GM12801 (cell line): ENCODE data around the gene NEK3.

Experiments
- CTCF ChIP-seq: IDR thresholded peaks from one replicate; pipeline ENCODE4 v1.5.1; 2011; ENCODE audit warnings: control low read depth; ENCODE audit not compliant: insufficient read length; ENCODE audit errors: extremely low read depth

Gene NEK3

GRCh38 chr13:52112591-52112990 is 46.8 kb downstream of the NEK3 start:
- TF ChIP-seq CTCF: no peak

GRCh38 chr13:52109116-52109670 is 50.2 kb downstream of the NEK3 start:
- TF ChIP-seq CTCF: no peak

GRCh38 chr13:52105841-52106240 is 53.6 kb downstream of the NEK3 start:
- no peak for TF ChIP-seq CTCF

GRCh38 chr13:52104624-52105023 is 54.8 kb downstream of the NEK3 start:
- no peak for TF ChIP-seq CTCF

GRCh38 chr13:52103386-52103785 is 56.0 kb downstream of the NEK3 start:
- no peak for TF ChIP-seq CTCF

GRCh38 chr13:52097197-52097596 is 62.2 kb downstream of the NEK3 start:
- no peak for TF ChIP-seq CTCF

GRCh38 chr13:52096748-52097147 is 62.6 kb downstream of the NEK3 start:
- TF ChIP-seq CTCF: no peak
